IMR-90 (cell line): ENCODE measurements around the gene GSE1. TPM values are rescaled to one million over a fixed set of nuclear protein-coding genes. Genes with fewer than 3 reads are reported as not detected.

Experiments used
- ATAC-seq: fragments of 200-7000 bp; cut with Tn5 transposase; 2 replicates; pipeline ENCODE4 v1.9.1; 2020; ENCODE audit warnings: low read depth, mild to moderate bottlenecking, moderate library complexity
- BruUV-seq: library from RNA; stranded (reverse); fragments of 400-500 nt; replicated peaks from 2 replicates; lab custom pipeline; 2021; lab: Mats Ljungman, UMichigan
- CTCF ChIA-PET: fragments of 300-600 bp; formaldehyde crosslinking; extraction: SDS; loops from one replicate; lab custom pipeline; 2021; ENCODE audit warnings: antibody characterized with exemption; lab: Yijun Ruan, JAX
- POLR2A ChIA-PET: fragments of 300-600 bp; sonication (Branson Sonifier 250); formaldehyde crosslinking; loops from one replicate; lab custom pipeline; 2022; ENCODE audit warnings: antibody characterized with exemption; ENCODE audit not compliant: unreplicated experiment; lab: Charles Lee
- DNase-seq: peaks from one replicate; pipeline ENCODE4 v3.0.0; 2013
- H2AFZ ChIP-seq: replicated peaks from 2 replicates; pipeline ENCODE3; 2013; ENCODE audit warnings: low read length, mild to moderate bottlenecking; ENCODE audit not compliant: poor library complexity
- H2AK5ac ChIP-seq: 2 replicates; pipeline ENCODE4 v1.6.1; 2013; ENCODE audit warnings: low read depth, low read length, inconsistent platforms
- H2AK9ac ChIP-seq: replicated peaks from 2 replicates; pipeline ENCODE3; 2013; ENCODE audit warnings: mild to moderate bottlenecking, low read depth, low read length, moderate library complexity; ENCODE audit not compliant: poor library complexity
- H2BK120ac ChIP-seq: 2 replicates; pipeline ENCODE4 v1.6.1; 2013; ENCODE audit warnings: low read depth, low read length, inconsistent platforms
- H2BK15ac ChIP-seq: 3 replicates; pipeline ENCODE4 v1.6.1; 2013; ENCODE audit warnings: low read depth, low read length, inconsistent platforms
- H2BK20ac ChIP-seq: 2 replicates; pipeline ENCODE4 v1.6.1; 2013; ENCODE audit warnings: low read depth, mild to moderate bottlenecking, inconsistent platforms, low read length, moderate library complexity
- H2BK5ac ChIP-seq: 2 replicates; pipeline ENCODE4 v1.6.1; 2013; ENCODE audit warnings: mild to moderate bottlenecking, low read depth, low read length, inconsistent platforms; ENCODE audit not compliant: poor library complexity, severe bottlenecking
- H3K14ac ChIP-seq: replicated peaks from 2 replicates; pipeline ENCODE4 v1.6.1; 2013; ENCODE audit warnings: low read depth, low read length, inconsistent platforms
- H3K18ac ChIP-seq: 2 replicates; pipeline ENCODE4 v1.6.1; 2013; ENCODE audit warnings: low read depth, low read length, control low read depth
- H3K23ac ChIP-seq: 2 replicates; pipeline ENCODE4 v1.6.1; 2013; ENCODE audit warnings: low read depth, low read length, inconsistent platforms
- H3K27ac ChIP-seq: 2 replicates; pipeline ENCODE4 v1.5.1; 2013; ENCODE audit warnings: mild to moderate bottlenecking, control low read depth, low read length; ENCODE audit not compliant: insufficient read depth
- H3K27me3 ChIP-seq: 2 replicates; pipeline ENCODE4 v1.6.1; 2013; ENCODE audit warnings: low read length; ENCODE audit not compliant: control insufficient read depth, insufficient read depth
- H3K36me3 ChIP-seq: 2 replicates; pipeline ENCODE4 v1.6.1; 2013; ENCODE audit warnings: low read length, mixed read lengths; ENCODE audit not compliant: control insufficient read depth, insufficient read depth
- H3K4ac ChIP-seq: 2 replicates; pipeline ENCODE4 v1.6.1; 2013; ENCODE audit warnings: low read depth, low read length, inconsistent platforms
- H3K4me1 ChIP-seq: 2 replicates; pipeline ENCODE4 v1.6.1; 2013; ENCODE audit warnings: low read length, mixed read lengths; ENCODE audit not compliant: control insufficient read depth, insufficient read depth
- H3K4me2 ChIP-seq: 2 replicates; pipeline ENCODE4 v1.6.1; 2013; ENCODE audit warnings: low read depth, mild to moderate bottlenecking, control low read depth, low read length, moderate library complexity
- H3K4me3 ChIP-seq: 2 replicates; pipeline ENCODE4 v1.5.1; 2013; ENCODE audit warnings: low read depth, mild to moderate bottlenecking, control low read depth, low read length, moderate library complexity; ENCODE audit not compliant: insufficient read depth
- H3K56ac ChIP-seq: 2 replicates; pipeline ENCODE4 v1.6.1; 2013; ENCODE audit warnings: low read length, inconsistent platforms; ENCODE audit not compliant: insufficient read depth; ENCODE audit errors: extremely low read depth
- H3K79me1 ChIP-seq, 2 experiments: 2 replicates each; pipeline ENCODE4 v1.6.1; 2013; ENCODE audit warnings: low read length in 2 of 2, inconsistent platforms in 1 of 2, low read depth in 1 of 2
- H3K9ac ChIP-seq: 2 replicates; pipeline ENCODE4 v1.6.1; 2013; ENCODE audit warnings: low read depth, low read length, control low read depth
- H3K9me1 ChIP-seq: 2 replicates; pipeline ENCODE4 v1.6.1; 2013; ENCODE audit warnings: low read length, inconsistent platforms; ENCODE audit not compliant: insufficient read depth
- H3K9me3 ChIP-seq: 2 replicates; pipeline ENCODE4 v1.6.1; 2013; ENCODE audit warnings: low read length; ENCODE audit not compliant: control insufficient read depth, insufficient read depth
- H4K20me1 ChIP-seq: 2 replicates; pipeline ENCODE4 v1.6.1; 2013; ENCODE audit warnings: low read length, inconsistent platforms; ENCODE audit not compliant: insufficient read depth
- H4K5ac ChIP-seq: 2 replicates; pipeline ENCODE4 v1.6.1; 2013; ENCODE audit warnings: mild to moderate bottlenecking, low read depth, low read length, control low read depth
- H4K8ac ChIP-seq, 2 experiments: 2 replicates each; pipeline ENCODE4 v1.6.1; 2013; ENCODE audit warnings: low read depth in 2 of 2, low read length in 2 of 2, control low read depth in 1 of 2, inconsistent platforms in 1 of 2
- H4K91ac ChIP-seq: 2 replicates; pipeline ENCODE4 v1.6.1; 2013; ENCODE audit warnings: low read depth, low read length, inconsistent platforms; ENCODE audit not compliant: insufficient read depth
- BHLHE40 ChIP-seq: fragments of 150-350 bp; IDR thresholded peaks from 2 replicates; pipeline ENCODE4 v1.6.1; 2016; ENCODE audit warnings: mild to moderate bottlenecking, low read depth, low read length
- CEBPB ChIP-seq: IDR thresholded peaks from 2 replicates; pipeline ENCODE4 v1.6.1; 2012; ENCODE audit warnings: low read depth, low read length, improper control_type of control experiment
- CHD1 ChIP-seq: IDR thresholded peaks from 2 replicates; pipeline ENCODE4 v1.6.1; 2012; ENCODE audit warnings: low read depth, low read length, improper control_type of control experiment
- FOS ChIP-seq: fragments of 150-350 bp; IDR thresholded peaks from 2 replicates; pipeline ENCODE4 v1.6.1; 2016; ENCODE audit warnings: low read depth, low read length
- MAFK ChIP-seq: IDR thresholded peaks from 2 replicates; pipeline ENCODE4 v1.6.1; 2012; ENCODE audit warnings: low read depth, low read length, improper control_type of control experiment
- MAZ ChIP-seq: IDR thresholded peaks from 2 replicates; pipeline ENCODE4 v1.6.1; 2012; ENCODE audit warnings: low read depth, mild to moderate bottlenecking, low read length, improper control_type of control experiment, moderate library complexity, borderline replicate concordance
- MXI1 ChIP-seq: IDR thresholded peaks from 2 replicates; pipeline ENCODE4 v1.6.1; 2012; ENCODE audit warnings: low read depth, mild to moderate bottlenecking, low read length, moderate library complexity, borderline replicate concordance
- NFE2L2 ChIP-seq: fragments of 150-350 bp; IDR thresholded peaks from 2 replicates; pipeline ENCODE4 v1.6.1; 2016; ENCODE audit warnings: low read depth, mild to moderate bottlenecking, low read length
- POLR2A ChIP-seq: IDR thresholded peaks from 2 replicates; pipeline ENCODE4 v1.6.1; 2012; ENCODE audit warnings: mild to moderate bottlenecking, low read depth, low read length
- RAD21 ChIP-seq: IDR thresholded peaks from 2 replicates; pipeline ENCODE4 v1.6.1; 2012; ENCODE audit warnings: low read length, improper control_type of control experiment
- RCOR1 ChIP-seq: IDR thresholded peaks from 2 replicates; pipeline ENCODE4 v1.6.1; 2012; ENCODE audit warnings: mild to moderate bottlenecking, low read length, improper control_type of control experiment; ENCODE audit not compliant: insufficient replicate concordance
- RFX5 ChIP-seq: IDR thresholded peaks from 2 replicates; pipeline ENCODE4 v1.8.0; 2012; ENCODE audit warnings: low read depth, mild to moderate bottlenecking, low read length, moderate library complexity
- SMC3 ChIP-seq: fragments of 150-350 bp; IDR thresholded peaks from 2 replicates; pipeline ENCODE4 v1.6.1; 2016; ENCODE audit warnings: low read depth, mild to moderate bottlenecking, antibody characterized with exemption, low read length, moderate library complexity
- WGBS, 2 experiments: methylation state at CpG; one replicate each; pipeline versions ENCODE4 v1.1.5 to v1.1.7; 2013; ENCODE audit warnings: missing lambda C conversion rate in 2 of 2; ENCODE audit not compliant: insufficient read length in 1 of 2; ENCODE audit errors: extremely low coverage in 2 of 2; 5-methylcytosine and 5-hydroxymethylcytosine counted together
- dilution Hi-C: fragments of 300-500 bp; cut with HindIII; formaldehyde crosslinking; loops from one replicate; pipeline ENCODE4 v1.14.3; 2018; ENCODE audit warnings: low sequenced_read_pairs; ENCODE audit not compliant: unreplicated experiment
- in situ Hi-C: fragments of 300-500 bp; cut with MboI; formaldehyde crosslinking; loops from 3 replicates; pipeline ENCODE4 v1.14.3; 2019; ENCODE audit warnings: low sequenced_read_pairs, inconsistent platforms, mixed read lengths
- intact Hi-C: fragments of 100-400 bp; cut with micrococcal nuclease; formaldehyde crosslinking; loops from 2 replicates; pipeline ENCODE4 v1.10.0; 2022
- polyA plus RNA-seq, 3 experiments: library from polyadenylated mRNA; depleted of rRNA; stranded (reverse); fragments of >200 nt; gene quantifications; 2 replicates each; pipeline ENCODE4 v1.2.3, GENCODE V29; 2012; ENCODE audit warnings: low replicate concordance in 1 of 3
- total RNA-seq: library from RNA; depleted of rRNA; stranded (reverse); fragments of >200 nt; gene quantifications from 2 replicates; pipeline ENCODE4 v1.2.3, GENCODE V29; 2012
- TF ChIP-seq, protein P1 (sequence below): conservative IDR thresholded peaks from 2 replicates; pipeline ENCODE4 v1.5.1; 2012; ENCODE audit warnings: mild to moderate bottlenecking, low read depth, low read length, improper control_type of control experiment
- TF ChIP-seq, protein P2 (sequence below): fragments of 150-350 bp; IDR thresholded peaks from 2 replicates; pipeline ENCODE4 v1.6.1; 2017; ENCODE audit warnings: mild to moderate bottlenecking, antibody characterized with exemption, low read length, low read depth
- TF ChIP-seq, protein P3 (sequence below): fragments of 150-350 bp; IDR thresholded peaks from 2 replicates; pipeline ENCODE4 v1.6.1; 2016; ENCODE audit warnings: low read depth, mild to moderate bottlenecking, low read length, moderate library complexity, borderline replicate concordance

Gene GSE1
- total and polyA plus RNA-seq, 2 of the 4 experiments (the other 2 are of a cell fraction), result 14.9 to 25.5 TPM

DNA sequence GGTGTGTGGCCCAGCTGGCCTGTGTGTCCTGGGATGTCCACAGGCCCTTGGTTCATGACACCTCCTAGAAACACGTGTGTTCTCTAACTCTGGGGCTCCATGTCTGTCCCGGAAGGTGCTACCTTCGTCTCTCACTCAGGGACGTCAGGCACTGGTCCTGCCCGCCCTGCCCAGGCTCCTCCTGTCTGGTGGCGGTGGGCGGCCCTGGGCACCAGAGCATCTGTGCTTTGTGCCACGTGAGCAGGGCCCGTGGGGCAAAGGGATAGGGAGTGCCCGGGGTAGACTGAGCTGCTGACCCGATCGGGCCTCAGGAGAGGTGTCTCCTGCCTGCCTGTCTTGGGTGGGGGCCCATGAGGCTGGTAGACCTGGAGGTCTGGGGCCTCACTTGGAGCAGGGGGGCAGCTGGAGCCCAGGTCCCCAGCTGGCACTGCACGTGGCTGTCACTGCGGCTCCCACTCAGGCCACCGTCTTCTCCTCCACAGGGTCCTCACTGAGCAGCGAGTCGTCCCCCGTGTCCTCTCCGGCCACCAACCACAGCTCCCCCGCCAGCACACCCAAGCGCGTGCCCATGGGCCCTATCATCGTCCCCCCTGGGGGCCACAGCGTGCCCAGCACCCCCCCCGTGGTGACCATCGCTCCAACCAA is 35.1 kb downstream of the GSE1 start:
- dilution Hi-C loops, result no loop called here

More for the DNA sequence above, 35.1 kb downstream of the GSE1 start:
- Histone ChIP-seq H3K27me3 (no peaks in the 10 kb centered on the region), H3K9me1 (0 out of 2 replicates have a peak, but pooled peaks cover under 1% of the 10 kb centered on the region), H3K9ac (no peak overlapping the region), H3K36me3 (peaks cover 11% of the 10 kb centered on the region), H2BK5ac (no peak overlapping the region), H2AK9ac (no peak overlapping the region), H3K4me1 (peaks cover 8% of the 10 kb centered on the region), H3K18ac (no peak overlapping the region), H3K4ac (no peak overlapping the region), H3K4me3 (no peak overlapping the region), H3K23ac (no peak overlapping the region), H2AFZ (no peak overlapping the region), H2BK20ac (no peak overlapping the region), H4K20me1 (peaks cover 68% of the 10 kb centered on the region), H2AK5ac (no peak overlapping the region), H4K8ac (no peak overlapping the region), H3K27ac (no peak overlapping the region), H2BK120ac (no peak overlapping the region), H3K79me1 (peaks cover 3 to 32% of the 10 kb centered on the region in 2 experiments), H3K9me3 (no peaks in the 10 kb centered on the region), H3K14ac (no peak overlapping the region), H2BK15ac (no peak overlapping the region), H3K4me2 (no peak overlapping the region), H3K56ac (no peak overlapping the region), H4K91ac (no peak overlapping the region), H4K5ac (no peak overlapping the region)
- intact Hi-C loops (no loop called here), in situ Hi-C loops (no loop called here)
- BruUV-seq, result no TSS peak
- DNase-seq (no peak), ATAC-seq (no peak)
- POLR2A ChIA-PET, result no interaction called here
- TF ChIP-seq CEBPB (no peak), CHD1 (no peak), MAFK (no peak), MXI1 (no peak), RCOR1 (no peak), SMC3 (no peak), POLR2A (no peak), RFX5 (no peak), BHLHE40 (no peak), RAD21 (no peak), MAZ (no peak), FOS (no peak), NFE2L2 (no peak)
- TF ChIP-seq, protein P1, sequence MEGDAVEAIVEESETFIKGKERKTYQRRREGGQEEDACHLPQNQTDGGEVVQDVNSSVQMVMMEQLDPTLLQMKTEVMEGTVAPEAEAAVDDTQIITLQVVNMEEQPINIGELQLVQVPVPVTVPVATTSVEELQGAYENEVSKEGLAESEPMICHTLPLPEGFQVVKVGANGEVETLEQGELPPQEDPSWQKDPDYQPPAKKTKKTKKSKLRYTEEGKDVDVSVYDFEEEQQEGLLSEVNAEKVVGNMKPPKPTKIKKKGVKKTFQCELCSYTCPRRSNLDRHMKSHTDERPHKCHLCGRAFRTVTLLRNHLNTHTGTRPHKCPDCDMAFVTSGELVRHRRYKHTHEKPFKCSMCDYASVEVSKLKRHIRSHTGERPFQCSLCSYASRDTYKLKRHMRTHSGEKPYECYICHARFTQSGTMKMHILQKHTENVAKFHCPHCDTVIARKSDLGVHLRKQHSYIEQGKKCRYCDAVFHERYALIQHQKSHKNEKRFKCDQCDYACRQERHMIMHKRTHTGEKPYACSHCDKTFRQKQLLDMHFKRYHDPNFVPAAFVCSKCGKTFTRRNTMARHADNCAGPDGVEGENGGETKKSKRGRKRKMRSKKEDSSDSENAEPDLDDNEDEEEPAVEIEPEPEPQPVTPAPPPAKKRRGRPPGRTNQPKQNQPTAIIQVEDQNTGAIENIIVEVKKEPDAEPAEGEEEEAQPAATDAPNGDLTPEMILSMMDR, result no peak
- TF ChIP-seq, protein P2, sequence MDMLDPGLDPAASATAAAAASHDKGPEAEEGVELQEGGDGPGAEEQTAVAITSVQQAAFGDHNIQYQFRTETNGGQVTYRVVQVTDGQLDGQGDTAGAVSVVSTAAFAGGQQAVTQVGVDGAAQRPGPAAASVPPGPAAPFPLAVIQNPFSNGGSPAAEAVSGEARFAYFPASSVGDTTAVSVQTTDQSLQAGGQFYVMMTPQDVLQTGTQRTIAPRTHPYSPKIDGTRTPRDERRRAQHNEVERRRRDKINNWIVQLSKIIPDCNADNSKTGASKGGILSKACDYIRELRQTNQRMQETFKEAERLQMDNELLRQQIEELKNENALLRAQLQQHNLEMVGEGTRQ, result no peak
- TF ChIP-seq, protein P3, sequence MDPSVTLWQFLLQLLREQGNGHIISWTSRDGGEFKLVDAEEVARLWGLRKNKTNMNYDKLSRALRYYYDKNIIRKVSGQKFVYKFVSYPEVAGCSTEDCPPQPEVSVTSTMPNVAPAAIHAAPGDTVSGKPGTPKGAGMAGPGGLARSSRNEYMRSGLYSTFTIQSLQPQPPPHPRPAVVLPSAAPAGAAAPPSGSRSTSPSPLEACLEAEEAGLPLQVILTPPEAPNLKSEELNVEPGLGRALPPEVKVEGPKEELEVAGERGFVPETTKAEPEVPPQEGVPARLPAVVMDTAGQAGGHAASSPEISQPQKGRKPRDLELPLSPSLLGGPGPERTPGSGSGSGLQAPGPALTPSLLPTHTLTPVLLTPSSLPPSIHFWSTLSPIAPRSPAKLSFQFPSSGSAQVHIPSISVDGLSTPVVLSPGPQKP, result no peak
- WGBS, 2 experiments, result 86% methylated on average over 8 of the region's 26 CpGs; no CpG with 5 or more reads in 1 of the 2 experiments
- CTCF ChIA-PET, result no interaction called here
